Cardiac atrium fibroblast (primary cell): Measurements from ENCODE around the gene HSPA5. TPM values are rescaled to one million over a fixed set of nuclear protein-coding genes. Genes with fewer than 3 reads are reported as not detected.

Source experiments
- total RNA-seq: library from RNA; depleted of rRNA; stranded (reverse); fragments of >200 nt; gene quantifications from 2 replicates; pipeline ENCODE4 v1.2.3, GENCODE V29; 2015

HSPA5 gene
- total RNA-seq, result 286 and 297 TPM in 2 replicates

DNA sequence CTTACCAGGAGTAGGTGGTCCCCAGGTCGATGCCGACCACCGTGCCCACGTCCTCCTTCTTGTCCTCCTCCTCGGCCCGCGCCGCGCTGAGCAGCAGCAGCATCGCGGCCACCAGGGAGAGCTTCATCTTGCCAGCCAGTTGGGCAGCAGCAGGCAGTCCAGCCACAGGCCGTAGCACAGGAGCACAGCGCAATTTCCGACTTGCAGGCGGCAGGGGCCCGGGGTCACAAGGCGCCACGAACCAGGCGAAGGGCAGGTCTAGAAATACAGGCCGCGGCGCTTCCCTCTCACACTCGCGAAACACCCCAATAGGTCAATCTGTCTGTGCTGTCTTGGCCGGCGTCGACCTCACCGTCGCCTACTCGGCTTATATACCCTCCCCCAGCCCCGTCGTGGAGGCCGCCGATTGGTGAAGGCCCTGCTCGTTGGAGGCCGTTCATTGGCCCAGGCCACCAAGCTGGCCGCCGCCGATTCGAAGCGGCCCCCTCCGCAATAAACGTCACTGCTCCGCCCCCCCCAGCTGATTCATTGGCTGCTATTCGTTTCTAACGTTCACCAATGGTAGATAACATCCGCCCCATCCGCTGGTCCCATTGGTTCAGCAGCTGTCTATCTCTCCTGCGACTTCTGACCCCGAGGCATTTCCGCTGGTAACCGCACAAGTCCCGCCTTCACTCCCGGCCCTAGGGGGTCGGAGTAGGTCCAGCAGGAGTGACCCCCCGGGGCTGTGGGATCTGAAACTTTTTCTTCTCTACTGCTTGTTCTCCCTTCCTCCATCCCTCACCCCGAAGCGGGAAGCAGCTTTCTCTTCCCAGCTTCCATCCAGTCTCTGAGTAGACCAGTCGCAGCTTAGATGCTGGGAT is at the start of gene HSPA5:
Gene HSPA5 (minus strand): TSS at position 344 of the 863 bp plus-strand sequence. CDS start 217 bp downstream, at position 127.

DNA sequence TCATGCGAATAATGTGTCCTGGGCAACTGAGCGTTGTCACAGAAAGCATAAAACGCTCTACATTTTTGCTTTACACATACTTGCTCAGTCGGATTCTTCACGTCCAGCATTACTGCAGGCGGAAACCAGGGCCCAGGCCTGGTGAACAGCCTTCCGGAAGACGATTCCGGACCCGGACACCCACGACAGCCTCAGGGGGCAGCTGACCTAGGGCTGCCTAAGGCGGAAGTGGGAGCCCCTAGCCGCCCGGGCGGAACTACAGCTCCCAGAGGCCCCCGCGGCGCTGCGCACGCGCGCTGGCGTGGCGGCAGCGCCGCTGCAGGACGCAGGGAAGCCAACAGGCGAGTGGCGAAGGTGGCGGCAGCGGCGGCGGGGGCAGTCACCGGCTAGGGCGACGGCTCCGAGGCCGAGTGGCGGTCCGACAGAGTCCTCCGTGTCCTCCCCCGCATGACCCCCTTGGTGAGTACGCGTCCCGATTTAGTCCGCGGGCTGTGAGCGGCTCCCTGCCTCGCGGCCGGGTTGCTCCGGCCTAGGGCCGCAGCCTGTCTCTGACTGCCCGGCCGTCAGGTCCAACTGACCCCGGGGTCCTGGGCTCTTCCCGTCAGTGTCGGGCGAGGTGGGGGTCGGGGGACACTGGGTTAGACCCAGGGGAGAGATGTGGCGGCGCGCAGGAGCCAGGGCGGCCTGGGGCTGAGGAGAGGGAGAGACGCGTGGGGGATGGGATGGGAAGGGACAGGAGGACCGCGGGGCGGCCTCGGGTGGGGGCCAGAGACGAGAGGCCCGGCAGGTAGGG is 20.6 kb upstream of the HSPA5 start, which contains the start of gene GAPVD1:
Gene GAPVD1 (plus strand): TSS at position 326 of the 793 bp plus-strand sequence. CDS start 37,096 bp downstream, outside the sequence.

DNA sequence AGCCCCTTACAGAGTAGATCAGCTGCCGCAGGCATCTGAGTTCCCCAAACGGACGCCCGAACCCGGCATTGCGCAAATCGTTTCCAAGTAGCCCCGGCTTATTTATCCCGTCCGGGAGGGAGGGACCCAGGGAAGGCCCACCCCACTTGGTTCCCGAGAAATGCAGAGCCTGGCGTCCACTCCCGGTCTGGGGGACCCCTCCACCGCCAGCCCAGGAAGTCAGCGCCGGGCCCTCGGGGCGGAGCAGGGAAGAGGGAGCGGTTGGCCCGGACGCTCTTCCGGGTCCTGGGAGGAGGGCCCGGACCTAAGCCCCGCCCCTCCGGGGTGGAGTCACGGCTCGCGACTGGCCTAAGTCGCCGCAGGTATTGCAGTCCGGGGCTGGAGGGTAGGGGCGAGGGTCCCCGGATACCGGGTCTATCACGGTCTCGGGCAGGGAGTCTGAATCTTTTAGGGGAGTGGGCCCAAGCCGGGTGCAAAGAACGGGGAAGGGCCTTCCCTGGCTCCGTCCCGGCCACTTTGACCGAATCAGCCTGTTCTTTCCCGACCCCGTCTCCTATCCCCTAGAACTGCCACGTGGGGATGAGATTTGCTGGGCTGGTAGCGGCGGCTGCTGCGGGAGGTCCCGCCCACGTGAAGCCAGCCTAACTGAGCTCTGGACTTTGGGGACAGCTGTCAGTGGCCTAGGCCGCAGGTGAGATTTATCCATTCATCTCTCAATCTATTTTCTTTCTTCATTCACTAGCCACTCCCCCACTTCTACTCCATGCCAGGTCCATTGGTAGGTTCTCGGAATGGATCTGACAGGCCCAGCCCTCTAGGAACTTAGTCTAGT is 40.7 kb downstream of the HSPA5 start, which contains the start of gene RABEPK:
Gene RABEPK (plus strand): TSS at position 327 of the 832 bp plus-strand sequence. CDS start 2,472 bp downstream, outside the sequence.

DNA sequence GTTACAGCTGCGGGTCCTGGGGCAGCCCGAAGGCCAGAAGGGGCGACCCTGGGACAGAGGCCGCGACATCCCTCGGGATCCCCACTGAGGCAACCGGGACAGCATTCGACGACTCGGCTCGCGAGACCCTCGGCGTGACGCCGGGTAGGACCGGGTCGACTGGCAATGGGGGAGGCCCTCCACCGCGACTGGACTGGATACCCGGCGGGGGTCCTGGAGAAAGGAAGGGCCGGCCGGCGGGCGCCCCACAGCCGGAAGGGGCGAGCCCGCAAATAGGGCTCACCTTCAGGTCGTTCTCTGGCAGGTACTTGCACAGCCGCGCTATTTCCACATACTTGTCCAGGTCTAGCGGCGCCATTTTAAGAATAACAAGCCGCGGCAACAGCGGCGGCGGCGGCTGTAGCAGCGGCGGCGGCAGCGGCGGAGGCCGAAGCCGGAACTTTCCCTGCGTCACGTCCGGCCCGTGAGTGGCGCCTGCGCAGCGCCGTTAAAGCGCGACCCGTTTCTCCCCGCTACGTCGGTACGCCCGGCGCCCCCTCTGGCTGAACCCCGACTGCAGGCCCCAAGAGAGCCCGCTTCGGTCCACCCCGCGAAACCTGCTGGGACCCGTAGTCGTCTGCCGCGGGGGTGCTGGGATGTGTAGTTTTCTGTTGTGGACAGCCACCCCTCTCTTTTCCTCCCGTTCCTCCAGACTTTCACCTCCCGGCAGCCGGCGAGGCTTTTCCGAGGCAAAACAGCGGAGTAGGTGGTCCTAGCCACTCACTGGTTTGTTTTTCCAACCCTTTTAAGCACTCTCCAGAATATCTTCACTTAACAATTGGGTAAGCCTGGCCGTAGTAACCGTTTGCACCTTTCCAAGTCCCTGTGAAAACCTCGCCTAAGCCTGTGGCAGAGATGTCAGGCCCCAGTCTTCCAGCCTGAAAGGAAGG is 51.5 kb downstream of the HSPA5 start, which contains the start of gene PPP6C:
Gene PPP6C (minus strand): TSS at position 443 of the 929 bp plus-strand sequence. CDS start 85 bp downstream, at position 358.

Other genes starting within 250 kb of the HSPA5 start
- 1.4 and 1.5 TPM in 2 replicates for gene SCAI, start 97.8 kb downstream of the HSPA5 start, total RNA-seq
- 28.7 and 29.6 TPM in 2 replicates for gene PPP6C, start 51.5 kb downstream of the HSPA5 start, total RNA-seq
- gene RABEPK, start 40.8 kb downstream of the HSPA5 start, total RNA-seq, result 17.7 and 20.6 TPM in 2 replicates
- 22.2 and 22.4 TPM in 2 replicates for gene GAPVD1, start 20.5 kb upstream of the HSPA5 start, total RNA-seq